NCI-H526 treated with DMSO at 0.1 percent for 48 hours (cell line): Measurements from ENCODE around the gene CDK2.
A peak's percentile ranks its signal among the peaks of the same experiment; 100 is the strongest.

Experiments used
- DNase-seq: peaks from one replicate; lab custom pipeline; 2025; lab: John Stamatoyannopoulos, UW

The CDK2 gene

GRCh38 chr12:55938826-55939501 is 27.7 kb upstream of the CDK2 start:
- DNase-seq, result no peak

- DNase-seq, result peak; percentile 76
Measured at GRCh38 chr12:55940065-55940732, 26.4 kb upstream of the CDK2 start.

GRCh38 chr12:55942055-55942454 is 24.6 kb upstream of the CDK2 start:
- no peak for DNase-seq

GRCh38 chr12:55942577-55943136 is 24.0 kb upstream of the CDK2 start:
- DNase-seq, result no peak

GRCh38 chr12:55946553-55946952 is 20.1 kb upstream of the CDK2 start:
- no peak for DNase-seq

- no peak for DNase-seq
Measured at GRCh38 chr12:55955344-55955743, 11.3 kb upstream of the CDK2 start.

- no peak for DNase-seq
Measured at GRCh38 chr12:55955800-55956508, 10.7 kb upstream of the CDK2 start.

- DNase-seq, result no peak
Measured at GRCh38 chr12:55957106-55957859, 9.3 kb upstream of the CDK2 start.

- no peak for DNase-seq
Measured at GRCh38 chr12:55963760-55964159, 2.9 kb upstream of the CDK2 start.

GRCh38 chr12:55965240-55965639 is 1.4 kb upstream of the CDK2 start:
- DNase-seq, result no peak

GRCh38 chr12:55965941-55966407 is 656 bp upstream of the CDK2 start, which contains the start of gene PMEL:
TSS of gene PMEL (minus strand) at chr12:55966042. CDS start at chr12:55966011, 31 bp downstream.
- DNase-seq, result no peak

- DNase-seq, result no peak
Measured at GRCh38 chr12:55969356-55969755, 2.7 kb downstream of the CDK2 start.

- DNase-seq, result no peak
Measured at GRCh38 chr12:55970775-55971174, 4.1 kb downstream of the CDK2 start.

GRCh38 chr12:55972042-55972441 is 5.4 kb downstream of the CDK2 start:
- no peak for DNase-seq

GRCh38 chr12:55972456-55972855 is 5.8 kb downstream of the CDK2 start:
- DNase-seq, result no peak

GRCh38 chr12:55972911-55973598 is 6.4 kb downstream of the CDK2 start:
- no peak for DNase-seq

- DNase-seq, result peak; percentile 99
Measured at GRCh38 chr12:55973599-55974307, 7.1 kb downstream of the CDK2 start, which contains the start of gene RAB5B. TSS of gene RAB5B (plus strand) at chr12:55974078. CDS start at chr12:55986961, 12,883 bp downstream.

GRCh38 chr12:55974308-55974730 is 7.7 kb downstream of the CDK2 start:
- no peak for DNase-seq

- no peak for DNase-seq
Measured at GRCh38 chr12:55978393-55978792, 11.8 kb downstream of the CDK2 start.

- no peak for DNase-seq
Measured at GRCh38 chr12:55979069-55979468, 12.4 kb downstream of the CDK2 start.
